Osteoblast (primary cell): ENCODE results near the gene GLT8D1. TPM values are rescaled to one million over a fixed set of nuclear protein-coding genes. Genes with fewer than 3 reads are reported as not detected.

Source experiments
- DNase-seq: peaks from one replicate; pipeline ENCODE4 v3.0.0; 2011; ENCODE audit warnings: low spot score, mixed read lengths; ENCODE audit not compliant: insufficient read length; ENCODE audit errors: missing footprints
- H2AFZ ChIP-seq: 2 replicates; pipeline ENCODE4 v1.6.0; 2011; ENCODE audit warnings: mild to moderate bottlenecking, low read length
- H3K27ac ChIP-seq: 2 replicates; pipeline ENCODE4 v1.5.1; 2011; ENCODE audit warnings: mild to moderate bottlenecking, low read depth, low read length, moderate library complexity
- H3K27me3 ChIP-seq: 2 replicates; pipeline ENCODE4 v1.6.0; 2012; ENCODE audit warnings: mild to moderate bottlenecking, control low read depth, inconsistent platforms, low read length, moderate library complexity; ENCODE audit not compliant: insufficient read depth
- H3K36me3 ChIP-seq: 2 replicates; pipeline ENCODE4 v1.5.1; 2011; ENCODE audit warnings: mild to moderate bottlenecking, low read length, control low read depth, moderate library complexity; ENCODE audit not compliant: insufficient read depth
- H3K4me1 ChIP-seq: 2 replicates; pipeline ENCODE4 v1.5.1; 2011; ENCODE audit warnings: mild to moderate bottlenecking, low read length, control low read depth, moderate library complexity; ENCODE audit not compliant: insufficient read depth
- H3K4me2 ChIP-seq: 2 replicates; pipeline ENCODE4 v1.6.0; 2011; ENCODE audit warnings: mild to moderate bottlenecking, low read length; ENCODE audit not compliant: insufficient read depth
- H3K4me3 ChIP-seq: fragments of 200-600 bp; sonication (generic); 3 replicates; pipeline ENCODE4 v1.5.1; 2012; ENCODE audit warnings: mild to moderate bottlenecking, low read length, inconsistent platforms; ENCODE audit not compliant: insufficient read depth
- H3K79me2 ChIP-seq: 2 replicates; pipeline ENCODE4 v1.6.0; 2012; ENCODE audit warnings: mild to moderate bottlenecking, low read length, control low read depth, inconsistent platforms; ENCODE audit not compliant: insufficient read depth
- H3K9me3 ChIP-seq: 2 replicates; pipeline ENCODE4 v1.5.1; 2011; ENCODE audit warnings: low read depth, low read length, control low read depth
- H4K20me1 ChIP-seq: 2 replicates; pipeline ENCODE4 v1.6.0; 2012; ENCODE audit warnings: mild to moderate bottlenecking, low read length, control low read depth; ENCODE audit not compliant: insufficient read depth
- CTCF ChIP-seq: IDR thresholded peaks from 2 replicates; pipeline ENCODE4 v1.5.1; 2011; ENCODE audit warnings: mild to moderate bottlenecking, low read depth, low read length, moderate library complexity; ENCODE audit errors: extremely low read depth
- total RNA-seq: library from RNA; depleted of rRNA; stranded (reverse); fragments of >200 nt; gene quantifications from 2 replicates; pipeline ENCODE4 v1.2.3, GENCODE V29; 2012

The GLT8D1 gene
- total RNA-seq, 1 donor: 98.8 TPM

DNA sequence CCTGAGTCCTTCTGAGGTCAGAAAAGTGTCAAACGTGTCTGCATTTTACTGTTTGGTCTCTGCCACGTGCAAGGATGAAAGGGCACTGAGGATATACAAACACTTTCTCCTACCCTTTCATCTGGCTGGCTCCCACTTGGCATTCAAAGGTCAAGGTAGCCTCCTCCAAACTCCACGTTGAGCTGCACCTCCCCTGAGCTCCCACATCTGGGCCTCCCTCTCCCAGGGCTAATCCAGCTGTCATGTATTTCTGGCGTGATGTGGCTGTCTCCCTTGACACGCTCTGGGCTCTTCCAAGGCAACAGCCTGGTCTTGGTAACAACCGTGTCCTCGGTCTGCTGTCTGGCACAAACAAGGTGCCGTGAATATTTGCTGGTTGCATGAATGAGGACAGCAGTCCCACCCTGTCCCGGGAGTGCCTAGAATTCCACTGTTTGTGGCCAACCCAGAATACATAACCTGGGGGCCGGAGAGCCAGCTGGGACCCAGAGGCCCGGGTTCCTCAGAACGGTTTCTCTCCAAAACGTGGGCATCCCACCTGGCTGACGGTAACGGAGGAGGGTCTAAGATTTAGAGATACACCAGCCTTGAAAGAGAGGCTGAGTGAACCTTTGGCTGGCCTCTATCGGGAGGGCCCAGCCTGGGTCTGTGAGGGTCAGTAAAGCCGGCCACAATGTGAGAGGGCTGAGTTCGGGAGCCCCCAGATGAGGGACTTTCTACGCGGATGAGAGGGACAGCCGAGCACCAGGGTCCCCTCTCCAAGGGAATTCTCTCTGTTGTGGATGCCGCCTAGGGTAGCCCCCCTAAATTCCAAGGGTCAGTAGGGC is 767 bp downstream of the GLT8D1 start:
- Histone ChIP-seq H3K27me3 (no peaks in the 10 kb centered on the region), H3K27ac (peak overlapping the region; percentile 90), H3K36me3 (peaks cover 20% of the 10 kb centered on the region), H2AFZ (peak overlapping the region; percentile 95), H3K79me2 (peaks cover 79% of the 10 kb centered on the region), H4K20me1 (peaks cover 3% of the 10 kb centered on the region), H3K4me1 (peaks cover 23% of the 10 kb centered on the region), H3K4me3 (peak overlapping the region; percentile 90), H3K4me2 (peak overlapping the region; percentile 100), H3K9me3 (no peaks in the 10 kb centered on the region)
- DNase-seq: peak; percentile 83
- TF ChIP-seq CTCF: no peak

DNA sequence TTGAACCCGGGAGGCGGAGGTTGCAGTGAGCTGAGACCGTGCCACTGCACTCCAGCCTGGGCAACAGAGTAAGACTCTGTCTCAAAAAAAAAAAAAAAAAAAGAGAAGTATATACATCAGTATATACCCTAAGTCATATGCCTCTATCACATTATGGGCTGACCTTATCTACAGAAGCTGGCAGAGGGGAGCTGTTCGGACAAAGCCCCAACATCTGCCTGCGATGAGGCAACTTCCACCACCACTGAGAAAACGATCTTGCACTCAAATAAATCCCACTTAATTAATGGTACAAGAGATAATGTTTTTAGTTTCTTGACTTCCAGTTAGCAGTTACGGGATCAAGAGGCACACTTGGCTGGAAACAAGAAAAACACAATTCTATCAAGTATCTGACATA is 2.2 kb downstream of the GLT8D1 start:
- peaks cover 5% of the 10 kb centered on the region for H4K20me1 ChIP-seq
- peaks cover 21% of the 10 kb centered on the region for H3K36me3 ChIP-seq
- peak overlapping the region; percentile 90 for H3K4me3 ChIP-seq
- no peaks in the 10 kb centered on the region for H3K9me3 ChIP-seq
- peak overlapping the region; percentile 8 for H2AFZ ChIP-seq
- peaks cover 23% of the 10 kb centered on the region for H3K4me1 ChIP-seq
- peak overlapping the region; percentile 100 for H3K4me2 ChIP-seq
- TF ChIP-seq CTCF: no peak
- no peaks in the 10 kb centered on the region for H3K27me3 ChIP-seq
- H3K79me2 ChIP-seq: peaks cover 93% of the 10 kb centered on the region
- H3K27ac ChIP-seq: peak overlapping the region; percentile 30
- no peak for DNase-seq

DNA sequence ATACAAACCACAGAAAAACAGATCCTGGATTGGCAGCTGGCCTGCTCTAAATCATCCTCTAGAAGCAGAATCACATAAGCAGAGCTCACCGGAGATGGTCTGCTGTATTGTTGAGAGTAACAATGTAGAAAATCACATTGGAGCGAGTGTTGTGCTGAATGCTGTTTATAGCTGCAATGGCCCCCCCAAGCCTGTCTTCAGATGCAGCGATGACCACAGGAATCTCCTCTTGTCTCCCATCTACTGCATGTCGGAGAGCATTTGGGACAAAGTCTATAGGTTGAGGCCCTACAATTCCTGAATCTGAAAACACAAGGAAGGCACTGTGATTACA is 8.0 kb downstream of the GLT8D1 start:
- Histone ChIP-seq H3K36me3 (peaks cover 68% of the 10 kb centered on the region), H3K27me3 (no peaks in the 10 kb centered on the region), H3K4me3 (no peak overlapping the region), H3K4me1 (peaks cover 2% of the 10 kb centered on the region), H3K4me2 (no peak overlapping the region), H4K20me1 (peaks cover 9% of the 10 kb centered on the region), H2AFZ (no peak overlapping the region), H3K9me3 (no peaks in the 10 kb centered on the region), H3K27ac (no peak overlapping the region), H3K79me2 (peaks cover 48% of the 10 kb centered on the region)
- DNase-seq: no peak
- TF ChIP-seq CTCF: no peak

DNA sequence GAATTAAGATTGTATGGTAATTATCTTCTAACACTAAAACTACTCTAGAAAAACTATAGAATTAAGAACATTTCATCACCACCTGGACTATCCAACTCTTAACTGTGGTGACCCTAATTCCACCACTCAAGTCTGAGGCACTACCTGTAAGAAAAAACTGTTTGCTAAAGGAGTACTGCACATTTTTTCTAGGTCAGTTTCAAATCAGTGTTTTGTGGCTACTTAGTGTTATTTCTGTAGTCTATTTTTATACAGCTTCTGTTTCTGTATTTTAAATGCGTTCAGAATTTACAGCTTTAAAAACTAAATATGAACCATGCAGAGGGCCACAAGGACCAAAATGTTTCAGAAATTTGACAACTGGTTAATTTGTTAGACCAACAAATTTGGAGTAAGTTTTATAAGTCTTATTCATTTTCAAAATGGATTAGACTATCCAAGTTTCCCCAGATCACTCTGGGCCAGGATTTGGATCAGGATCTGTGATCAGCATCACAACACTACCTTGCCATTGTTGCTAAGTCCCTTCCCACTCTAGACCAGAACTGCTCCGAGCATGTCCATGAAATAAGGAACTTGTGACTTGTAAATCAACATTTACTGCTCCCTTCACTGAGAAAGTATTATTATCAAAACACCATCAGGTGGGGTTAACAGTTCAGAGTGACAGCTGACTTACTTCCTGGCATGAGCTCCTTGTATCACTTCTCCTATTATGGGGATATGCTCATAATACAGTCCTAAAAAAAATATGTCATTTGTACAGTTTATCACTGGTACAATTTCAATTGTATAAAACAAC is 8.6 kb downstream of the GLT8D1 start:
- no peak for TF ChIP-seq CTCF
- H3K27ac ChIP-seq: no peak overlapping the region
- H3K27me3 ChIP-seq: no peaks in the 10 kb centered on the region
- no peaks in the 10 kb centered on the region for H3K9me3 ChIP-seq
- H3K36me3 ChIP-seq: peaks cover 73% of the 10 kb centered on the region
- H2AFZ ChIP-seq: no peak overlapping the region
- peaks cover 3% of the 10 kb centered on the region for H3K4me1 ChIP-seq
- peaks cover 42% of the 10 kb centered on the region for H3K79me2 ChIP-seq
- no peak overlapping the region for H3K4me2 ChIP-seq
- H4K20me1 ChIP-seq: peaks cover 8% of the 10 kb centered on the region
- H3K4me3 ChIP-seq: no peak overlapping the region
- DNase-seq: no peak
